GM23248 (cell line): ENCODE results near the gene ZNF22. TPM values are rescaled to one million over a fixed set of nuclear protein-coding genes. Genes with fewer than 3 reads are reported as not detected.

Source experiments
- DNase-seq: peaks from one replicate; pipeline ENCODE4 v3.0.0-alpha.2; 2015
- H2AFZ ChIP-seq: fragments of 200-600 bp; sonication (generic); 2 replicates; pipeline ENCODE4 v1.6.1; 2016; ENCODE audit warnings: antibody characterized with exemption
- H3F3A ChIP-seq: fragments of 200-600 bp; sonication (generic); 2 replicates; pipeline ENCODE4 v1.6.1; 2016; ENCODE audit warnings: mild to moderate bottlenecking, antibody characterized with exemption, mixed run types; ENCODE audit not compliant: insufficient read depth
- H3K27ac ChIP-seq: fragments of 200-600 bp; sonication (generic); 2 replicates; pipeline ENCODE4 v1.5.1; 2016; ENCODE audit warnings: mild to moderate bottlenecking
- H3K27me3 ChIP-seq: fragments of 200-600 bp; sonication (generic); replicated peaks from 2 replicates; pipeline ENCODE4 v1.6.1; 2016; ENCODE audit warnings: mild to moderate bottlenecking; ENCODE audit not compliant: insufficient read depth
- H3K36me3 ChIP-seq: fragments of 200-600 bp; sonication (generic); 2 replicates; pipeline ENCODE4 v1.6.1; 2016; ENCODE audit warnings: low read depth, mild to moderate bottlenecking
- H3K4me1 ChIP-seq: fragments of 200-600 bp; sonication (generic); 2 replicates; pipeline ENCODE4 v1.6.1; 2016; ENCODE audit warnings: mild to moderate bottlenecking; ENCODE audit not compliant: insufficient read depth
- H3K4me2 ChIP-seq: fragments of 200-600 bp; sonication (generic); one replicate; pipeline ENCODE4 v1.6.1; 2016; ENCODE audit warnings: mild to moderate bottlenecking; ENCODE audit not compliant: unreplicated experiment
- H3K4me3 ChIP-seq: fragments of 200-600 bp; sonication (generic); 2 replicates; pipeline ENCODE4 v1.5.1; 2016; ENCODE audit warnings: mild to moderate bottlenecking
- H3K79me2 ChIP-seq: fragments of 200-600 bp; sonication (generic); 2 replicates; pipeline ENCODE4 v1.6.1; 2016; ENCODE audit warnings: mild to moderate bottlenecking; ENCODE audit not compliant: insufficient read depth
- H3K9ac ChIP-seq: fragments of 200-600 bp; sonication (generic); 2 replicates; pipeline ENCODE4 v1.6.1; 2016; ENCODE audit warnings: mild to moderate bottlenecking
- H3K9me2 ChIP-seq: fragments of 200-600 bp; sonication (generic); 2 replicates; pipeline ENCODE4 v1.6.1; 2016; ENCODE audit warnings: mixed run types, mild to moderate bottlenecking, moderate library complexity; ENCODE audit not compliant: insufficient read depth
- H3K9me3 ChIP-seq: fragments of 200-600 bp; sonication (generic); one replicate; pipeline ENCODE4 v1.6.1; 2017; ENCODE audit warnings: low read depth
- H4K20me1 ChIP-seq: fragments of 200-600 bp; sonication (generic); 2 replicates; pipeline ENCODE4 v1.6.0; 2016; ENCODE audit not compliant: insufficient read depth
- EZH2 ChIP-seq: fragments of 200-600 bp; sonication (generic); IDR thresholded peaks from 2 replicates; pipeline ENCODE4 v1.6.1; 2018; ENCODE audit warnings: antibody characterized with exemption, mild to moderate bottlenecking; ENCODE audit not compliant: insufficient read depth, poor library complexity, severe bottlenecking
- EZH2phosphoT487 ChIP-seq: fragments of 200-600 bp; sonication (generic); IDR thresholded peaks from 2 replicates; pipeline ENCODE4 v1.6.1; 2018; ENCODE audit warnings: antibody characterized with exemption, moderate library complexity, mild to moderate bottlenecking, low read depth; ENCODE audit not compliant: insufficient read depth
- WGBS, 2 experiments: methylation state at CpG; one replicate each; pipeline ENCODE4 v1.1.6; 2015 to 2017; ENCODE audit warnings: low lambda C conversion rate in 2 of 2, low coverage in 1 of 2; ENCODE audit errors: missing lambda C conversion rate in 2 of 2; 5-methylcytosine and 5-hydroxymethylcytosine counted together
- in situ Hi-C: fragments of 300-500 bp; cut with MboI; formaldehyde crosslinking; loops from 2 replicates; pipeline ENCODE4 v1.15.0; 2020
- polyA plus RNA-seq: library from polyadenylated mRNA; unstranded; fragments of >200 nt; fragmentation: Nextera tagmentation; extraction: Ambion mirVana; gene quantifications from 2 replicates; pipeline ENCODE4 v1.2.1, GENCODE V29; 2016
- total RNA-seq: library from RNA; depleted of rRNA; stranded (reverse); fragments of >200 nt; shearing (Covaris generic); gene quantifications from 2 replicates; pipeline ENCODE4 v1.2.3, GENCODE V29; 2014

ZNF22 gene
- total and polyA plus RNA-seq, 2 experiments from 2014 or later, result 15.5 to 17.3 TPM

DNA sequence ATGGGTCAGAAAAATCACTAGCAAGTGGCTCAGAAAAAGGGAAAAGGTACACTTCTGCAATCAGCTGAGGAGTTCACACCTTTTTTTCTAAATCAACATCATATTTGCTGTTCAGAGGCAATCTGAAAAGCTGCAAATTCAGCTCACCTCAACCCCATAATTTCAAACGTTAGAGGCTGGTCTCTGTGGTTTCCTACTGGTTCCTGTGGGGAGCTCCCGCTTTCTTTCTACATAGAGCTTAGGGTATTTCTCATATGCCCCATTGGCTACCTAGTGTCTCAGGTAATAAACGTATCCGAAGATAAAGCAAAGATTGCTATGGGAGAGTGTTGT lies 5.2 kb upstream of the ZNF22 start:
- peak overlapping the region; percentile 80 for H2AFZ ChIP-seq
- H3K36me3 ChIP-seq, result no peaks in the 10 kb centered on the region
- no peak overlapping the region for H3K4me2 ChIP-seq
- in situ Hi-C loops, result loop anchor here (25.0 kb wide), 1 partner anchor 1333 kb away; no protein-coding TSS in a partner anchor
- no peak overlapping the region for H3K4me3 ChIP-seq
- H3K4me1 ChIP-seq, result peaks cover 38% of the 10 kb centered on the region
- WGBS, 2 experiments, result 50 to 53% methylated on average over 4 of the region's 4 CpGs
- H3K9me2 ChIP-seq, result no peaks in the 10 kb centered on the region
- peak overlapping the region; percentile 55 for H3K9ac ChIP-seq
- no peak for DNase-seq
- H3K27me3 ChIP-seq, result no peaks in the 10 kb centered on the region
- H3K9me3 ChIP-seq, result no peaks in the 10 kb centered on the region
- H3K27ac ChIP-seq, result peak overlapping the region; percentile 65
- H4K20me1 ChIP-seq, result no peaks in the 10 kb centered on the region
- peaks cover 24% of the 10 kb centered on the region for H3F3A ChIP-seq
- no peak for TF ChIP-seq EZH2
- no peak for TF ChIP-seq EZH2phosphoT487
- H3K79me2 ChIP-seq, result no peaks in the 10 kb centered on the region

- in situ Hi-C loops, result loop anchor here (25.0 kb wide), 1 partner anchor 1334 kb away; no protein-coding TSS in a partner anchor
- no peaks in the 10 kb centered on the region for H3K36me3 ChIP-seq
- peak overlapping the region; percentile 55 for H3K9ac ChIP-seq
- no peak overlapping the region for H3K4me3 ChIP-seq
- H3F3A ChIP-seq, result peaks cover 24% of the 10 kb centered on the region
- H3K27me3 ChIP-seq, result no peaks in the 10 kb centered on the region
- no peak for TF ChIP-seq EZH2
- TF ChIP-seq EZH2phosphoT487, result no peak
- peaks cover 39% of the 10 kb centered on the region for H3K4me1 ChIP-seq
- 23 to 29% methylated on average over 9 of the region's 9 CpGs for WGBS, 2 experiments
- no peaks in the 10 kb centered on the region for H3K79me2 ChIP-seq
- H3K4me2 ChIP-seq, result no peak overlapping the region
- H2AFZ ChIP-seq, result peak overlapping the region; percentile 80
- DNase-seq, result peak; percentile 55
- H4K20me1 ChIP-seq, result no peaks in the 10 kb centered on the region
- H3K9me3 ChIP-seq, result no peaks in the 10 kb centered on the region
- peak overlapping the region; percentile 65 for H3K27ac ChIP-seq
- H3K9me2 ChIP-seq, result no peaks in the 10 kb centered on the region
Measured at GRCh38 chr10:44995914-44996669, 4.6 kb upstream of the ZNF22 start.

- H3K36me3 ChIP-seq, result no peaks in the 10 kb centered on the region
- H3K27me3 ChIP-seq, result no peaks in the 10 kb centered on the region
- H3K27ac ChIP-seq, result no peak overlapping the region
- WGBS, 2 experiments, result 89 to 94% methylated on average over 6 of the region's 6 CpGs
- peaks cover 6% of the 10 kb centered on the region for H3K79me2 ChIP-seq
- no peak overlapping the region for H3K4me2 ChIP-seq
- H4K20me1 ChIP-seq, result no peaks in the 10 kb centered on the region
- no peak overlapping the region for H2AFZ ChIP-seq
- no peak overlapping the region for H3K9ac ChIP-seq
- no peak overlapping the region for H3K4me3 ChIP-seq
- TF ChIP-seq EZH2phosphoT487, result no peak
- no peak for TF ChIP-seq EZH2
- peaks cover 34% of the 10 kb centered on the region for H3F3A ChIP-seq
- H3K9me2 ChIP-seq, result no peaks in the 10 kb centered on the region
- no peak for DNase-seq
- in situ Hi-C loops, result loop anchor here (25.0 kb wide), 1 partner anchor 1335 kb away; no protein-coding TSS in a partner anchor
- no peaks in the 10 kb centered on the region for H3K9me3 ChIP-seq
- peaks cover 44% of the 10 kb centered on the region for H3K4me1 ChIP-seq
Measured at GRCh38 chr10:44997105-44997748, 3.5 kb upstream of the ZNF22 start.

DNA sequence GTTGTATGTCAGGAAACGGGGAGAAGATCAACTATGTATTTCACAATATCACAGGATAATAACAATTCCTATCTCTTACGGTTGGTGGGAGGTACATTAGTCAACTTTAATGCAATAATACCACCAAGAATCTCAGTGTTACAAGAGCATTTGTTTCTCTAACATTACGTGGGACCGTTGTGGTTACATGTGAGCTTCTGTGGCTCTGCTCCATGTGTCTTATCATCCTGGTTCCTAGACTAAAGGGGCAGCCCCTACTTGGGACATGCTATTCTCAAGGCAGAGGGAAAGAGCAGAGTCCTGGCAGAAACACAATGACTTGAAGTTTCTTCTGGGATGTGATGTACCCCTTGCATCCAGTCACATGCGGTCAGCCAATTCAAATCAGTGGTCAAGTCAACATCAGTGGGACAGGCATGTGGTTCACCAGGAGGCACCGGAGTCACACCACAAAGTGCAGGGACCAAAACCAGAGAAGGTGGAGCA lies 2.5 kb upstream of the ZNF22 start:
- Histone ChIP-seq H3K9ac (no peak overlapping the region), H3K4me1 (peaks cover 49% of the 10 kb centered on the region)
- no peak for DNase-seq

More for the DNA sequence above, 2.5 kb upstream of the ZNF22 start:
- WGBS, 2 experiments, result 81 to 86% methylated on average over 6 of the region's 6 CpGs
- TF ChIP-seq EZH2 (no peak), EZH2phosphoT487 (no peak)
- peaks cover 15% of the 10 kb centered on the region for H3K79me2 ChIP-seq
- H3K27ac ChIP-seq, result no peak overlapping the region
- no peaks in the 10 kb centered on the region for H3K9me2 ChIP-seq
- H3K27me3 ChIP-seq, result no peaks in the 10 kb centered on the region
- in situ Hi-C loops, result loop anchor here (25.0 kb wide), 1 partner anchor 1336 kb away; no protein-coding TSS in a partner anchor
- H2AFZ ChIP-seq, result no peak overlapping the region
- H3K4me2 ChIP-seq, result no peak overlapping the region
- H3K9me3 ChIP-seq, result no peaks in the 10 kb centered on the region
- H3K36me3 ChIP-seq, result no peaks in the 10 kb centered on the region
- no peak overlapping the region for H3K4me3 ChIP-seq
- no peaks in the 10 kb centered on the region for H4K20me1 ChIP-seq
- H3F3A ChIP-seq, result peaks cover 37% of the 10 kb centered on the region
